Upper lobe of left lung (tissue), 6 donors: ENCODE measurements around the gene ARMCX2. TPM values are rescaled to one million over a fixed set of nuclear protein-coding genes. Genes with fewer than 3 reads are reported as not detected.
"Not testable (repeated sequence)": the region's sequence is repeated elsewhere in the genome, so short reads cannot be mapped to it uniquely, and the experiment has no call there.

Experiments
- ATAC-seq, 2 donors: fragments of 200-7000 bp; cut with Tn5 transposase; one replicate each; pipeline ENCODE4 v1.9.1; 2022; ENCODE audit warnings: mild to moderate bottlenecking in 2 of 2, moderate library complexity in 2 of 2; ENCODE audit not compliant: low FRiP score in 2 of 2
- DNase-seq, 2 donors: peaks; one replicate each; pipeline ENCODE4 v3.0.0-alpha.2; 2019 to 2020
- H3K27ac ChIP-seq, 4 donors: fragments of 200-600 bp; sonication (generic); one replicate each; pipeline ENCODE4 v1.5.1; 2016 to 2019
- H3K27me3 ChIP-seq, 4 donors: fragments of 200-600 bp; sonication (generic); one replicate each; pipeline ENCODE4 v1.5.1; 2017 to 2019
- H3K36me3 ChIP-seq, 4 donors: fragments of 200-600 bp; sonication (generic); one replicate each; pipeline ENCODE4 v1.5.1; 2016 to 2019
- H3K4me1 ChIP-seq, 4 donors: fragments of 200-600 bp; sonication (generic); one replicate each; pipeline ENCODE4 v1.5.1; 2018 to 2019
- H3K4me3 ChIP-seq, 4 donors: fragments of 200-600 bp; sonication (generic); one replicate each; pipeline ENCODE4 v1.5.1; 2017 to 2019; ENCODE audit warnings: mild to moderate bottlenecking in 2 of 4, moderate library complexity in 1 of 4
- H3K9me3 ChIP-seq, 4 donors: fragments of 200-600 bp; sonication (generic); one replicate each; pipeline ENCODE4 v1.5.1; 2018 to 2019
- CTCF ChIP-seq, 6 experiments: fragments of 450-650 bp in 4 of 6; fragments of 200-600 bp in 2 of 6; sonication (generic) in 2 of 6; IDR thresholded peaks; one replicate each; pipeline ENCODE4 v1.5.1; 2016 to 2019; ENCODE audit warnings: antibody characterized with exemption in 6 of 6
- EP300 ChIP-seq, 4 donors: sonication (generic); formaldehyde crosslinking; IDR thresholded peaks; one replicate each; pipeline ENCODE4 v1.5.1; 2017; ENCODE audit warnings: antibody characterized with exemption in 4 of 4, control low read depth in 2 of 4
- POLR2A ChIP-seq, 4 donors: fragments of 450-650 bp; IDR thresholded peaks; one replicate each; pipeline ENCODE4 v1.5.1; 2016 to 2017; ENCODE audit warnings: antibody characterized with exemption in 4 of 4, mild to moderate bottlenecking in 2 of 4
- POLR2AphosphoS5 ChIP-seq, 2 donors: sonication (generic); formaldehyde crosslinking; IDR thresholded peaks; one replicate each; pipeline ENCODE4 v1.5.1; 2017; ENCODE audit warnings: antibody characterized with exemption in 2 of 2
- WGBS, 2 donors: methylation state at CpG; one replicate each; pipeline ENCODE4 v1.1.5; 2017 to 2018; 5-methylcytosine and 5-hydroxymethylcytosine counted together
- total RNA-seq, 6 donors: library from RNA; depleted of rRNA in 4 of 6; stranded (reverse); fragments of >200 nt in 4 of 6; gene quantifications; one replicate each; pipeline versions ENCODE4 v1.1.0 to v1.2.1, GENCODE V29; 2016 to 2021
- donor health status: DM: no; HTN: no; CAD: no; lungs with moderate emphysema.
- donor health status: DM: no; HTN: yes; CAD: no; lungs with severe emphysema.

The ARMCX2 gene
- total RNA-seq, 6 donors from 2014 or later = 11.0 to 37.2 (median 19.3) TPM

- Histone ChIP-seq H3K4me3 (no peak overlapping the region), H3K4me1 (no peaks in the 10 kb centered on the region), H3K36me3 (no peaks in the 10 kb centered on the region), H3K27ac (no peak overlapping the region), H3K27me3 (no peaks in the 10 kb centered on the region), H3K9me3 (no peaks in the 10 kb centered on the region)
- ATAC-seq = no peak
- DNase-seq = no peak
- WGBS, 2 donors = 38 to 60% methylated on average over 2 of the region's 2 CpGs
- TF ChIP-seq POLR2AphosphoS5 (IDR thresholded peaks at IDR 0.05) (no peak), CTCF (IDR thresholded peaks at IDR 0.05) (no peak), EP300 (IDR thresholded peaks at IDR 0.05) (no peak), POLR2A (IDR thresholded peaks at IDR 0.05) (no peak)
Observed at GRCh38 chrX:101668143-101668542, 8.5 kb upstream of the ARMCX2 start.

GRCh38 chrX:101658661-101659491 lies 774 bp downstream of the ARMCX2 start:
- ATAC-seq = peak; percentile 79 to 94
- Histone ChIP-seq H3K4me1 (peaks cover 0 to 6% (median 0%) of the 10 kb centered on the region in 4 donors), H3K27me3 (no peaks in the 10 kb centered on the region), H3K9me3 (no peaks in the 10 kb centered on the region), H3K27ac (peak overlapping the region in 3 of 4 donors; percentile 7 to 80 (median 80)), H3K4me3 (peak overlapping the region; percentile 55 to 71 (median 58)), H3K36me3 (peaks cover 0 to 3% (median 0%) of the 10 kb centered on the region in 4 donors)
- peak; percentile 62 to 75 for DNase-seq
- 0 to 19% methylated on average over 13 to 38 of the region's 38 CpGs for WGBS, 2 donors
- no peak for TF ChIP-seq CTCF (IDR thresholded peaks at IDR 0.05)
- TF ChIP-seq POLR2AphosphoS5 (IDR thresholded peaks at IDR 0.05) = peak in 1 of 2 donors; percentile 66
- TF ChIP-seq POLR2A (IDR thresholded peaks at IDR 0.05) = peak in 2 of 4 donors; percentile 44 to 56

- no peak for DNase-seq
- Histone ChIP-seq H3K36me3 (peaks cover 0 to 3% (median 0%) of the 10 kb centered on the region in 4 donors), H3K27me3 (no peaks in the 10 kb centered on the region), H3K9me3 (no peaks in the 10 kb centered on the region), H3K4me3 (no peak overlapping the region), H3K27ac (no peak overlapping the region), H3K4me1 (peaks cover 0 to 6% (median 0%) of the 10 kb centered on the region in 4 donors)
- no peak for TF ChIP-seq POLR2AphosphoS5 (IDR thresholded peaks at IDR 0.05)
- TF ChIP-seq EP300 (IDR thresholded peaks at IDR 0.05) = no peak
- 81 to 96% methylated on average over 10 to 12 of the region's 12 CpGs for WGBS, 2 donors
- ATAC-seq = no peak
Observed at GRCh38 chrX:101657495-101657894, 2.2 kb downstream of the ARMCX2 start.

- peak in 1 of 2 donors; percentile 30 for DNase-seq
- no peak for TF ChIP-seq POLR2A (IDR thresholded peaks at IDR 0.05)
- TF ChIP-seq POLR2AphosphoS5 (IDR thresholded peaks at IDR 0.05) = no peak
- TF ChIP-seq CTCF (IDR thresholded peaks at IDR 0.05) = no peak
- TF ChIP-seq EP300 (IDR thresholded peaks at IDR 0.05) = no peak
- Histone ChIP-seq H3K27me3 (no peaks in the 10 kb centered on the region), H3K36me3 (peaks cover 0 to 3% (median 0%) of the 10 kb centered on the region in 4 donors), H3K9me3 (no peaks in the 10 kb centered on the region), H3K4me3 (no peak overlapping the region), H3K4me1 (peaks cover 0 to 6% (median 0%) of the 10 kb centered on the region in 4 donors), H3K27ac (no peak overlapping the region)
- ATAC-seq = no peak
- 75% methylated on average over 9 of the region's 13 CpGs; no CpG with 5 or more reads in 1 of the 2 donors for WGBS, 2 donors
Observed at GRCh38 chrX:101656817-101657216, 2.8 kb downstream of the ARMCX2 start.

GRCh38 chrX:101655534-101655933 lies 4.1 kb downstream of the ARMCX2 start:
- Histone ChIP-seq H3K9me3 (no peaks in the 10 kb centered on the region), H3K4me1 (peaks cover 0 to 6% (median 0%) of the 10 kb centered on the region in 4 donors), H3K27ac (no peak overlapping the region), H3K4me3 (no peak overlapping the region), H3K36me3 (peaks cover 0 to 3% (median 0%) of the 10 kb centered on the region in 4 donors), H3K27me3 (no peaks in the 10 kb centered on the region)
- WGBS, 2 donors = 53 to 65% methylated on average over 3 of the region's 3 CpGs
- no peak for TF ChIP-seq CTCF (IDR thresholded peaks at IDR 0.05)
- TF ChIP-seq POLR2A (IDR thresholded peaks at IDR 0.05) = no peak
- ATAC-seq (no peak), DNase-seq (no peak)

- H3K4me3 ChIP-seq, H3K27ac ChIP-seq, H3K9me3 ChIP-seq, H3K27me3 ChIP-seq, ATAC-seq, H3K4me1 ChIP-seq, H3K36me3 ChIP-seq, DNase-seq: not testable (repeated sequence)
Observed at GRCh38 chrX:101647716-101648115, 11.9 kb downstream of the ARMCX2 start.
